HG03571 (cell line): ENCODE data around the gene KCNIP1.
A peak's percentile ranks its signal among the peaks of the same experiment; 100 is the strongest.

Experiments
- ATAC-seq: cut with Tn5 transposase; IDR thresholded peaks from one replicate; pipeline ENCODE4 v1.9.1; 2021; ENCODE audit not compliant: unreplicated experiment

KCNIP1 gene

DNA sequence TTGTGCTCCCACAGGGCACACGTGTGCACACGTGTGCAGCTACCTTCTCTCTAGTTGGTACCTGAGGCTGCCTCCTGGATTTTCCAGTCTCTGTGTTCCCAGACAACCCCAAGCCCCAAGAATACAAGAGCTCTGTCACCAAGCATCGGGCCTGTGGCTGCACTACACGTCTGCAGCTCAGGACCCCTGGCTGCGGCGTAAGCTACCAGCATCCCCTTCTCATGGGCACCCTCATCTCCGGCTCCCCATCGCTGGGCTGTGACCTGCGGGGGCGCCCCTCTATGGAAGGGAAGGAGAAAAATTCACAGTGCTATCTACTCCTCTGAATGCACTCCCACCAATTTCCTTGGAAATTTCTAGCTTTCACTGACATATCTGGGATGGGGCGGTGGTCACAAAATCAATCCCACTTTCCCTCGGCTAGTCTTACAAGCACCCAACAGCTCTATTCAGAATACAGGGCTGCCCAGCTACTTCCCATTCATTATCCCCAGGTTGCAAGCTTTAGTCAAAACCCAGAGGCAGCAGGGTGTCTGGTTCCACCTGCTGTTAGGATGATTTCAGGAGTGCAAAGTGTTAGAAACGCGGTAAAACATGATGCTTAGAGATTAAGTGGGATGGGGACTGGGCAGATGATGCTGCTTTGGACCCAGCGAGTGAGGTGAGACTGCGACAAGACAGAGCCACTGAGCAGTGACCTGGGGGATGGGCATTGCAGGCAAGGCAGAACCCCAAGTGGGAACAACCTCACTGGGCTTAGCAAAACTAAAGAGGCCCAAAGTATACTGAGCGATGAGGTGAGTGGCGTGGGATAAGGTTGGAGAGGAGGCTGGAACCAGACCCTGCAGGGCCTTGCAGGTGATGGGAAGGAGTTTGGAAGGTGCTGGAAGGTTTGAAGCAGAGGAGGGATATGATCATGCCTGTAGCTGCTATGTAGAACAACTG lies 121.7 kb downstream of the KCNIP1 start:
- no peak for ATAC-seq

DNA sequence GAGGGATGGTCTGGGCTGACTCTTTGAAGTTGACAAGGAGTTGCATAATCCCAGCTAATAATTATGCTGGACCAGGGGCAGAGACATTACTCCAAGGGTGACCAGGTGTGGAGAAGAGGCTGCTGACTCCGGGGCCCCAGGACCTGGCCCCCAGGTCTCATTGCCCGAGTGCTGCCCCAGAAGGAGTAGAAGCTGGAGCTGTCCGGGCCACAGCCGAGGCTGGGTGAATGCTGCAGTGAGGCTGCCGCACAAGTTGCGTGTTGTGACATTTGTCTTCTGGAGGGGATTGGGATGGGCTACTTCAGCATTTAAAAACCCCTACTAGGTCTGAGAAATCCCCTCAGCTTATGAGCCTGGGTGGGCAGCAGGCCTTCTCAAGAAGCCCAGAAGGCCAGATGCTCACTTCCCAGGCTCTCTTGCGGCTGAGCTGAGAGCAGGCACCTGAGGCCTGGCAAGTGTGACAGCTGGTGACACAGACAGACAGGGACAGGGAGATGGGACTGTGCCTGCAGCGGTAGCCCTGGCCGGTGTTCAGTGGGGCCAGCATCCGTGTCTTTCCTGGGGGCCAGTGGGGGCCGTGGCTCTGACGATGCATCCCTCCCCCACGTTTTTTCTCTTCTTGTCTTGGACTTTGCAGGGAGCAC lies 122.8 kb downstream of the KCNIP1 start:
- ATAC-seq, result no peak

DNA sequence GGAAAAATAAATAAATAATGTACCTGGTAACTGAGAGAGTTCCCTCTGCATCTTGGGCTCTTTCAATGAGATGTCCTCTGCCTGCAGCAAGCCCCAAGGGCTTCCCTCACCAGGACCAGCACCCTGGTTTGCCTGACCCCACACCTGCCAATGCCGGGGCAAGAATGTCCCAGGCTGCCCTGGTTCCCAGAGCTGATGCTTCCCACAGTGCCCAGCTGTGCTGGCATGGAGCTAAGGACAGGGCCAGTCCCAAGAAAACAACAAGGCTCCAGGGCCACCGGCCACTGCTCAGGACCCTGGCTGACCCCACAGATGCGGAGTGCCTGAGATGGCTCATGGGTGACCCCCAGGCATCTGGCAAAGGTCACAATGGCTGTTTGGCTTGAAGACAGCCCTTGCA lies 123.5 kb downstream of the KCNIP1 start:
- no peak for ATAC-seq

DNA sequence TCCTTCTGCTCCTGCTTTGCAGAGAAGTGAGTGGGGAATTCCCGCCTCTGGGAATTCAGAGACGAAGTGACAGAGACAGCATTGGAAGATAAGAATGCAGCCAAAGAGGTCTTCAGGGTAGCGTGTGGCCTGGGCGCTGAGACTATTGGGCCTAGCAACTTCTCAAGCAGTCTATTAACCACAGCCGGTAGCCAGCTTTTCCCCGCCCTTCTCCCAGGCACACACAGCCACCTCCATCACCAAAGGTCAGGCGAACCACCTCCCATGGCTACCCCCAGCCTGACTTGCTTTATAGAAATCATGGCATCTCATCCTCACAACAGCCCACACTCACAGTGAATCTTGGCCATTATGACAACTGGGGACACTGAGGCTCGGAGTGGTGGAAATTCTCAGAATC lies 124.2 kb downstream of the KCNIP1 start:
- no peak for ATAC-seq

DNA sequence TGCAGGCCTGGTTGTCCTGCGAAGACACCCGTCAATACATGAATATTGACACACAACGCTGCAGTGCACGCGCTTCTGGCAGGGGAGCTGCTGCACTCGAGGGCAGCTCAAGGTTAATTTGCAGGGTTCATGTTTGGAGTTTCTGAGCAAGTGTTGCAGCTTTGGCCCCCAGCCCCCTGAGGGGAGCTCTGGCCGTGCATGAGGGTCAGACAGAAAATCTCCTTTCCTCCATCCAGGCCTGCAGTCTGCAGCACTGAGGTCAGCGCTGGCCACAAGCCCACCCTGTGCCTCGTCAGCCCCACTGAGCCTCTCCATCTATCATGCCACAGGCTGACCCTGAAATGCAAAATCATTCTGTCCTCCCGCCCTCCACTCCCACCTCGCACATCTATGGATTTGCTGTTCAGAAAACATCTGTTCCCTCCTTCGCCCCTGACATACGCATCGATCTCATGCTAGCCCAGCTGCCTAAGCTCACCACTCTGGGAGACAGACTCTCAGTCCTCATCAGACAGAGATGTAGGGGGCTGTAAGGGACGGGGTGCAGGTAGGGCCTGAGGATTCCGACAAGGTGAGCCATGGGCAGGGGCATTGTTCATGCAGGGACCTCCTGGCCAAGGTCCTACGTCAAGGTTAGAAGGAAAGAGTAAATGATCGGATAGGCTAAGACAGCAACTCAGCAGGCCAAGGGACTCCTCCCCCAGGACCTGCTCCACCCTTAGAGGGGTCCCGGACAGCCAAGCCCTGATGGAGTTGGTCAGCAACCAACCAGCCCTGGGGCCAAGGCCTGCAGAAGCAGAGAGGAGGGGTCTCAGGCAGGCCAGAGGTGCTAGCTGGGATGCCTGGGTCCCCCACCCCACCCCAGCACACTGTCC lies 125.1 kb downstream of the KCNIP1 start:
- ATAC-seq, result no peak

DNA sequence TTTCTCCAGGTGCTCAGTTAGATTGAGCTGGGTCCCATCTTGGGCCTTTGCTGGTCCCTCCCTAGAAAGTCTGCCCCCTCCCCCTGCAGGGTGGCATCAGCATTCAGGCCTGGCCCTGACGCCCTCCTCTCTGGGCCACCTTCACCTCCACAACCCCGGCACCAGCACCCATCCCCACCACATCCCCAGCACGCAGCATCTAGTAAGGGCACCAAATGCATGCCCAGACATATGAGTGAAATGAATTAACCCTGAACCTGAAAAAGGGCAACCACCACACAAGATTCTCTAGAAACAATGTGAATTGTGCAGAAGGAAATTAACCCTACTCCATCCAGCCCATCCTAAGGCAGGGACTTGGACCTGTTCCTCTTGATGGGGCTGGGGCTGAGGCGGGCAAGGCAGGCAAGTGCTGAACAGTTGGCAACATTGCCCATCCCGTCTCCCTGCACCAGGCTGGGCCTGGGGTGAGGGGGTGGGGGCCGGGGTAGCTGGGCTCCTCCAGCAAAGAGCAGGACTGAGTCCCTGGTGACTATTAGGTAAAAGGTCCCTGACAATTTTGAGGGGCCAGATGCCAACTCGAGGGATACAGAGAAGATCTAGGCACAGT lies 125.9 kb downstream of the KCNIP1 start:
- no peak for ATAC-seq

DNA sequence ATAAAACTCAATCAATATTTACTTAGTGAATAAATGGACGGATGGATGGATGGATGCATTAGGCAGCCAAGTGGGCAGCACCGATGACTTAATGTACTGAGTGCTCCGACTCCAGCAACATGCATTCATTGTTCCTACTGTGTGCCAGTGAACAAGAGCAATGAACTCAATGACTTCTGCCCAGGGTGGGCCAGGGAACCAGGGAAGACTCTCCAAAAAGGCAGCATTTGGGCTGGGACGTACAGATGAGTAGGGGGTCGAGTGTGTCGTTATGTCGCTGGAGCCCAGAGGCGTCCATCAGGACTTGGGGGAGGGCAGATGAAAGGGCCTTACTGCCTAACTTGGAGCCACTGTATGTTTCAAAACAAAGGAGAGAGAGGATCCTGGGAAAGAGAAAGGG lies 126.4 kb downstream of the KCNIP1 start:
- ATAC-seq, result no peak

DNA sequence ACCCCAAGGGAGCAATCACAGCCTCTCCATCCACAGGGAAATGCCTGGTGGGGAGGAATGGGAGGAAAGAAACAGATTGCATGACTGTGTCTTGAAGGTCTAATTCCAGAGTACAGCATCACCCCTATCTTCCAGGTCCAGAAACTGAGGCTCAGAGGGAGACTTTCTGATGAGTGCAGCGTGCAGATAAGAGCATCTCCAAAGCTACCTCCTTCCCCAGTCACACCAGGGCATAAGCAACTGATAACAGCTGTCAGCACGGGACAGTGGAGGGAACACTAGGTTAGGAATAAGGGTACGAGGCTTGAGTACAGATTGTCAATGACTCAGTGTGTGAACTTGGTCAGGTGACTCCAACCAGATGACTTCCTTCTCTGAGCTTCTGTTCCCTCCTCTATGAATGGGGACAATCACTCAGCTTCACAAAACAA lies 126.9 kb downstream of the KCNIP1 start:
- ATAC-seq, result no peak

DNA sequence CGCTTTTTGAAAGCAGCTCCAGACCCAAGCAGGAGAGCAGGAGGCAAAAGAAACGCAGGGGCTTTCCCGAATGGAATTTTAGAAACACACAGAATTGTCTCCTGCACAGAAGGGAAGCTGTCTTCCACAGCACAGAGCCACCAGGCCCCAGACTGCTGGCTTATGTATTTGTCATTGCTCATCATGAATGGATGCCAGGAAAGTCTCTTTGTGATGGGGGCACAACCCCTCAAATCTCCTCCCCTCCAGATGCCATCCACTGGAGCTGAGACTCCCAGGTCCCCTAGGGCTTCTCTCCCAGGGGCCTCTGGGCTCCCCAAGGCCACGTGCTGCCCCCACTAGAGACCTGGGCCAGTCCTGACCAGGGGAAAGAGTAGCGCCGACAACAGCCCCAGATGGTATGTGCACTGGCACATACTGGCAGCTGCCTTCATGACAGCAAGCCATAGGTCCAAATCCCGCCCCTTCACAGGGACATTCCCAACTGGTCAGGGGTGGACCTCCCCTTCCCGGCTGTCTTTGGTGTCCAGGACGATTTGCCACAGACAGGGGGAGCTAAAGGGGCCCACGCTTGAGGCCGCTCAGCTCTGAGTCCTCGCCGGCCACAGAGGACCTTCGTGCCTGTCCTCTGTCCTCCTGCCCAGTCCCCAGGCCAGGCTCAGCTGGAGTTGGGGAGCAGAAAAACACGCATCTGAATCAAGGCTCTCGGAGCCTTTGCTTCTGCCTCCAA lies 127.8 kb downstream of the KCNIP1 start:
- ATAC-seq, result no peak

DNA sequence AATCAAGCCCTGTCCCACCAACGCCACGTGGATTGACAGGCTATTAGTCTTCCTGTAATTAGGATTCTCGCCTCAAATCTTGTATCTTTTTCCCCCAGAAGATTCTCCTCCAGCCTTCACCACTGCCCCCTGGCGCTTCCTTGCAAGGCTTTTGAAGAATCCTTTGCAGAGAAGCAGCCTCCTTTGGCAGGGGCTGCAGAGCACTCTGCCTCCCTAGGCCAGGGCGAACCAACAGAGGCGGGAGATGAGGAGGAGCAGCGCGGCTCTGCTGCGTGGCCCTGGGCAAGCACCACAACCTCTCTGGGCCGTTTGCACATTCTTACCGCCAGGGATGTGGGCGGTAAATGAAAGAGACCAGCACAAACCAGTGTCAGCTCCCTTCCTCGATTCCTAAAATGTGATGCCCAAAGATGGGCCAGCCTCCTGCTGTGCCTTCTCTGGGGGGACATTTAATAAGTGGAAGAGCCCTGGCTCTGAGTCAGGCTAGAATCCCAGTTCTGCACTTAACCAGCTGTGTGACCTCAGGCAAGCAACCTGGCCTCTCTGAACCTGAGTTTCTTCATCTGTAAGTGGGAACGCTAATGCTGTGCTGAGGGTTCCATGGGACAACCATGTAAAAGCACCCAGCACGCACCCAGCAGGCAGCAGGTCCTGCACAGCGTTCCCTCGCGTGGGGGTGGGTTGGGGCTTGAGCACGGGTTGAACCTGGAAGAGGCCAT lies 128.6 kb downstream of the KCNIP1 start:
- ATAC-seq, result no peak

DNA sequence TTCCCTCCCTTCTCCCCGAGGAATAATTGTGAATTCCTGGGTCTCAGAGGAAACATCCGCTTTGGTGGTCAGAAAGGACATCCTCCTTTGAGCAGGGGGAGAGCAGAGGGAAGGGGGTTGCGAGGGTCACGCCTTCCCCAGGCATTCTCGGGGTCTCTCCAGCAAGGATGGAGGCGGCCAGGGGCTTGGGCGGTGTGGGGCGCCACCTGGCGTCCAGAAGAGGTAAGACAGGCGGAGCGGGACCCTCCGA lies 129.1 kb downstream of the KCNIP1 start:
- ATAC-seq, result peak; percentile 78

DNA sequence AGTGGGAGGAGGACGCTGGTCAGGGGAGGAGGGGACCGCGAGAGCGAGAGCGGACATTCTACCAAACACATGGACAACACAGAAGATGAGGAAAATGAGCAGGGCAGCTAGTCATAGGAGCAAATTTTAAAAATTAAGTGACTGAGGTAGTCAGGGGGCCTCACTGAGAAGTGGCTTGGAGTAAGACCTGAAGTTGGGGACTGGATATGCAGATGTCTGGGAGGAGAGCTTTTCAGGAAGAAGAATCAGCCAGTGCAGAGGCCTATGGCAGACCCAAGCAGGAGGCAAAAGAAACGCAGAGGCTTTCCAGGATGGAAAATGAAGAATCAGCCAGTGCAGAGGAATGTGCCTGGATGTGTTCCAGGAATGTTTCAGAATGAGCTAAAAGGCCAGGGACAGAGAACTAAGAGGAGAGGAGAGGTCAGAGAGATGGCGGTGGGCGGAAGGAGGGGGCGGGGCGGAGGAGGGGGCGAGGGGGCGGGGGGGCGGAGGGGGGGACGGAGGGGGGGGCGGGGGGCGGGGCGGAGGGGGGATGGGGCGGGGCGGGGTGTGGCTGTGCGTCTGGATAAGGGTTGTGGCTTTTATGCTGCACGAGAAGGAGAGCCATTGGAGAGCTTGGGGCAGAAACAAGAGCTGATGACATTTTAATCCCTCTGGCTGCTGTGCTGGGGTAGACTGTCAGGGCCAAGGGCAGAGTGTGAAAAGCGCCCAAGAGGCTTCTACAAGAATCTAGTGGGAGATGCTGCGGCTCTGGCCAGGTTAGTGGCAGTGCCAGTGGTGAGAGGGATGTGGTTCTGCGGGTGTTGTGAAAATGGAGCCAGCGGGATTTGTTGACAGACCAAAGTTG lies 129.6 kb downstream of the KCNIP1 start:
- no peak for ATAC-seq

DNA sequence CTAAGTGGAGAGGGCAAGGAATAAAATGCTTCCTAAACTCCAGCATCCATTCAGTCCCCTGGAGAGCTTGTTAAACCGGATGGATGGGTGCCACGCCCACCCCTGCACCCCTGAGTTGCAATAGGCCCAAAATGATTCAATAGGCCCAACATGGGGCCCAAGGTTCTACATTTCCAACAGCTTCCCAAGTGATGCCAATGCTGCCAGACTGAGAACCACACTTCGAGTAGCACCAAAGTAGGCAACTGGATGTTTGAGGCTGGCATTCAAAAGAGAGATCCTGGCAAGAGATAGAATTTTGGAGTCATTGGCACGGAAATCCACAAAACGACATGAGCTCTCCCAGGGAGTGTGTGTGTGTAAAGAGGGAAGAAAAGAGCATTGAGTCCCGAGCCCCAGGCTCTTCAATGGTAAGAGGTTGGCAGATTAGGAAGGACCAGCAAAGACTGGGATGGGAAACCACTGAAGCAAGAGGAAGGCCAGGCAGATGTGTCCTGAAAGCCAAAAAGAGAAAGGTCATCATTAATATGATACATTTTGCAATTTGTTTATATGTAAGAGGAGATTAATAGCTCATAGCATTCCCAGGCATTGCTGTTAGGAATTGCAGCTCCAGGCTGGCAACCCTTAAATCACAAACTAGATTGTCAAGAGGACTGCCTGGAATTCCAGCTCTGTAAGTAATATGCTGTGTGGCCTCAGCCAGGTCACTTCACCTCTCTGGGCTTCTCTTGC lies 130.6 kb downstream of the KCNIP1 start:
- no peak for ATAC-seq

DNA sequence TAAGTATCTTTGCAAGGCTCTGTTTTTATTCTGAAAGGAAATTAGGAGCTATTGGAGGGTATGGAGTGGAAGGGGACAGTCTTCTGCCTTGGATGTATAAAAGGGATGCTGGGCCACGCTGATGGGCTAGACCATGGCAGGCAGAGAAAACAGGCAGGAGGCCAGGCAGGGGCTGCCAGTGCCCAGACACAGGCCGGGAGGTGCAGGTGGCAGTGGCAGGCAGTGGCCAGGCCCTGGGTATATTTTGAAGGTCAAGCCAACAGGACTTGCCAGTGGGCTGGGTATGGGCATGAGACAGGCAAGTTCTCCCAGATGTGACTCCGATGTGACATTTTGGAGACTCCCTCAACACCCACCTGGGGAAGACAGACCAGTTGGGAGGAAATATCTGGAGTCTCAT lies 131.9 kb downstream of the KCNIP1 start:
- ATAC-seq, result no peak

DNA sequence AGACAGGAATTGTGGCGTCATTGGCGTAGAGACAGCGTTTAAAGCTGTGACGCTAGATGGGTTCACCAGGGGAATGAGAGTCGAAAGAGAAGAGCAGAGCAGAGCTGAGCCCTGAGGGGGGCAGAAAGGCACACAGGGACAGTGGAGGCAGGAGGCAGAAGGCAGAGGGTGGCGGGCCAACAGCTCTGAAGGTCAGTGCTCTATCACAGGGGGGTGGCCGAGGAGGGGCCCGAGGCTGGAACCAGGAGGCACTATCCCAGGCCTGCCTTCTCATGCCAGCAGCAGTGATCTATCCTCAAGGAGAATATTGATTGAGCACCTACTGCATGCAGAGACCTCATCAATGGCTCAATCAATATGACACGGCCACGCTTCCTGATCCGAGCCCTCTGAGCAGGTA lies 132.4 kb downstream of the KCNIP1 start:
- ATAC-seq, result no peak

DNA sequence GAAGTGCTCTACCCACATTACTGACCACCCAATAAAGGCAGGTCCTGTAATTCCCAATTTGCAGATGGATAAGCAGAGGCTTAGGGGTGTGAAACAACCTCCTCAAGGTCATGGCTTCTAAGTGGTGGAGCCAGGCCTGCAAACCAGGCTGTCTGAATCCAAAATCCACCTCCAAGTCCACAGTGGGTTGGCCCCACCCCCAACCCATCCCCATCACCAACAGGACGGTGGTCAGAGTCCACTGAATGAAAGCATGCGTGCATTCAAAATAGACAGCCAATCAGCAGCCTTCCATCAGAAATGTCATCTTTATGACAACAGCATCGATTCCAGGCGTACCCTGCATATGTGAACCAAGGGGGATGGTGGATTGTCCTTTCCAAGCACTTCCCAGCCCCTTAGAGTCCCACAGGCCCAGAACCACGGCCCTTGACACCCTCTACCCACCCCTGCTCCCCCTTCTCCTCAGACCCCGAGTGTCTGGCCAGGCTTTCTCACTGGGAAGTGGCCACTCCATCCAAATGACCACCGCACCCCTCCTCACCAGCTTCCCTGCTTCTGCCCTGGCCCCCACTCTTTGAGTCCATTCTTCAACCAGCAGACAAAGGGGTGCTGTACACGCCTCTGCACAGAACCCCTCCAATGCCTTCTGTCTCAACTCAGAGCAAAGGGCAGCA lies 133.1 kb downstream of the KCNIP1 start:
- no peak for ATAC-seq

DNA sequence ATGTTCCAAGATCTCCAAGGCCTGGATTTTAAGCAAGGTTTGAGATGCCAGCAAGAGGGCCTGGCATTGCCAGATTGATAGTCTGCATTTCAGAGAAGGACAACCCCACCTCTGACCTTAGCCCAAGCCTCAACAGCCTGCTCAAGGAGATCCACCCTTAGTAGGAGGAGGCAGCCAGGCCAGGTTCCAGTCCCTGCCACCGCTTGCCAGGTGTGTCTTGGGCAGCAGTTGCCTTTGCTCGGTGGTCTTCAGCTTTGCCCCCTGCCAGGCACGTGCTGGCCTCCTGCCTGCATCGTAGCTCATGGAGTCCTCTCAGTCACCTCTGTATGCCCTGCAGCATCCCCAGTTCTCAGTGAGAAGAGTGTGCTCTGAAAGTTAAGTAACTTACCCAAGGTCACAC lies 134.2 kb downstream of the KCNIP1 start:
- ATAC-seq, result no peak
